ENCODE data around the gene PPM1H.
"Not testable (repeated sequence)": the region's sequence is repeated elsewhere in the genome, so short reads cannot be mapped to it uniquely, and the experiment has no call there.

The PPM1H gene

GRCh38 chr12:62934799-62935674 lies at the start of gene PPM1H:
TSS of gene PPM1H (minus strand) at chr12:62935150. CDS start at chr12:62934736, 414 bp downstream.
- peak in 53 of 56 donors; percentile 35 to 84 (median 67) for DNase-seq

GRCh38 chr12:62983594-62983993 lies 48.6 kb upstream of the PPM1H start:
- DNase-seq, result peak in 7 of 56 donors; percentile 0 to 22 (median 3)

GRCh38 chr12:62978768-62979167 lies 43.8 kb upstream of the PPM1H start:
- DNase-seq, result no peak

- no peak for DNase-seq
Observed at GRCh38 chr12:62977883-62978282, 42.9 kb upstream of the PPM1H start.

DNA sequence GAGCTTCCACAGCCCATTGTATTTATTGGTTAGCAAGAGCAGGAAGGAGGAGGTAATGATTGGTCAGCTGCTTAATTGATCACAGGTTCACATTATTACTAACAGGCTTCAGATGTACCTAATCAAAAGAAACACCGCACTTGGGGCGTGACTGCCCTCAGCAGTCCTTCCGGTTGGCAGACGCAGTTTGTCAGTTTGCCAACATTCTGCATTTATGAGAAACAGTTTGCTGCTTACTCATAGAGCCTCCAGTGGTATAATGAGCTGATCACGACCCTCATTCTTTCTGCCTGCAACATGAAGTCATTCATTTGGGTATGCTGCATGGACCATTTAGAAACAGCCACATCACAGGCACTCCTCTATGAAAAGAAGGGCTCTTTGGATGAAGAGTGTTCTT lies 42.5 kb upstream of the PPM1H start:
- no peak for DNase-seq

DNA sequence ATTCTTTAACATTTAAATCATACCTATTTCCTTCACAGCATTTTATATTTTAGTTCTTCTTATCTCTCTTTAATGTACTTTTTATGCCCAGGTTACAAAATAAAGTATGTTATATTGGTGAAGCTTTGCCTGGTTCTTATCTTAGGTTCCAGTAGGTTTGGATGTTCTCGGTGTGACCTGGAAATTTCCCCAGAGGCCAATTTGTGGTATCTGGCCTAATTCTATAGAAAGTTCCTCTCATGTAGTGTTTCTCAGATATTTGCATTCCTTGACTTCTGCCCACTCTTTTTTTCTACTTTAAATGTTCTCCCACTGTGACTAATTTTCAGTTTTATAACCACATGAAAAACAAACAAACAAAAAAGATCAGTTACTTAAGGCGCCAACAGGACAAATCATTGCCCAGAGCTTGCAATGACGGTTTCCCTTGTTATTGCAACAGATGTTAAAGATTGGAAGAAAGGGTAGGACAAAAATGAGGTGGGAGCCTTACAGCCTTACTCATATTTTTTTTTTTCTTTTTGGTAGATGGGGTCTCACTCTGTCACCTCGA lies 41.2 kb upstream of the PPM1H start:
- no peak for DNase-seq

DNA sequence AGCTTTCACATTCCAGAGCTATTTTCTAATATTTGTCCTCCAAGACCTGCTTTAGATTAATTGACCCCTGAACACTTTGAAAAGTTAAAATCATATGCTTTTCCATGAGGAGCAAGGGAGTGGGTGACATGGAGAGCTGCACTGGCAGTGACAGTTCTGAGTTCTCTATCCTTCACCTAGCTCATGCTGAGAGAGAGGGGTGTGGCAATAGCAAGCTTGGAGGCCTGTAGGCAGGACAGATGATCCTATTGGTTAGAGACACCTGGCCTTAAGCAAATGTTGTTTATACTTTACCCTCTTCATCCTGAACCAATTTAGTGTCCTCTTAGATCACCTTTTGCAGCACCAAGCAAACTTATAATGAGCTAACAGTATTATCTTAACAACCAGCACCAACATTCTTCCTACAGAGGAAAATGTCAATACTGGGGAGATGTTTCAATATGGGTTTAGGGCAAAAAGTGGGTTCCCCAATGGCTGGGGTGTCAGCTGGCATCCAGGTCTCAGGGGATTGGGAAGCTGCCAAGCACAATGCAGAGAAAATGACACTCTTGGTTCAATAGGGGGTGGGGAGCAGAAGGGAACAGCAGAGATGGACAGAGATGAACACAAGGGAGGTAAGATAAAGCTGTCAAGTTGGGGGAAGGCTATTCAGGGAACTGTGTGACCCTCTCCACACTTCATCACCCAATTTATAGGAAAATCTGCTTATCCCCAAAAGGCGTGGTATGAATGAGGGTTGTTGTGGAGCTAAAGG lies 37.0 kb upstream of the PPM1H start:
- DNase-seq, result no peak

- DNase-seq, result no peak
Observed at GRCh38 chr12:62969695-62970094, 34.7 kb upstream of the PPM1H start.

GRCh38 chr12:62967701-62968100 lies 32.8 kb upstream of the PPM1H start:
- no peak for DNase-seq

GRCh38 chr12:62966990-62967506 lies 32.1 kb upstream of the PPM1H start:
- DNase-seq, result no peak

- DNase-seq, result not testable (repeated sequence)
Observed at GRCh38 chr12:62966446-62966989, 31.6 kb upstream of the PPM1H start.

DNA sequence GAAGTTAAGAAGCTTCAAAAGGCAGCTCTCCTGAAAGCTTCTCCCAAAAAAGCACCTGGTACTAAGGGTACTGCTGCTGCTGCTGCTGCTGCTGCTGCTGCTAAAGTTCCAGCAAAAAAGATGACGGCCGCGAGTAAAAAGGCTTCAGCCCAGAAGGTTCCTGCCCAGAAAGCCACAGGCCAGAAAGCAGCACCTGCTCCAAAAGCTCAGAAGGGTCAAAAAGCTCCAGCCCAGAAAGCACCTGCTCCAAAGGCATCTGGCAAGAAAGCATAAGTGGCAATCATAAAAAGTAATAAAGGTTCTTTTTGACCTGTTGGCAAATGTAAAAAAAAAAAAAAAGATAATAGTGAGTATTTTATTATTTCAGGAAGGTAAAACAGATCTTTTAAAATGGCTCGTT lies 30.8 kb upstream of the PPM1H start:
- DNase-seq, result not testable (repeated sequence)

DNA sequence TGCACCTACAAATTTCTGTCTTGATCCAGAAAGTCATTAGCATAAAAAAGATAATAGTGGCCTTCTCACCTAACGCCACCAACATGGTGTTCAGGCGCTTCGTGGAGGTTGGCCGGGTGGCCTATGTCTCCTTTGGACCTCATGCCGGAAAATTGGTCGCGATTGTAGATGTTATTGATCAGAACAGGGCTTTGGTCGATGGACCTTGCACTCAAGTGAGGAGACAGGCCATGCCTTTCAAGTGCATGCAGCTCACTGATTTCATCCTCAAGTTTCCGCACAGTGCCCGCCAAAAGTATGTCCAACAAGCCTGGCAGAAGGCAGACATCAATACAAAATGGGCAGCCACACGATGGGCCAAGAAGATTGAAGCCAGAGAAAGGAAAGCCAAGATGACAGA lies 30.3 kb upstream of the PPM1H start:
- DNase-seq, result not testable (repeated sequence)

DNA sequence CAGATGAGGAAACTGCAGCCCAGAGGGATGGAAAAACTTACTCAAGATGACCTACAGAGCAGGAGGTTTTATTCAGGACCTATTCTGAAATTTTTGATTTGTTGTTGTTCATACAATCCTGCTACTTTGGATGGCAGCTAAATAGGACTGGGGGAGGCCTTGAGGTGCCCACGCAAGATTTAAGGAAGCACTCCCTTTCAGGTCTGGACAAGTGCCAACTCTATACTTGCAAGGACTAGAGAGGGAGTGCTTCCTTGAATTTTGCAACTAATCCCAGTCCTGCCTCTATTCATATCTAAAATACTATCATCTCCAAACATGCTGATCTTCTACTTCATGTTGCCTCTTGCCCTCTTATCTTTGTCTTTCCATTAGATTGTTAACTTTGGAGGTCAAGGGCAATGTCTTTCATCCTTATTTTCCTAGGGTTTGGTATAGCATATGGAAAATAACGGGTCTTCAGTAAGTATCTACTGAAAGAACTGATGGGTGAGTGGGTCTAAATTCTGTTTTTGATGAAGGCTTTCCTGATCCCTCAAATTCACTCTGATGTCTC lies 28.6 kb upstream of the PPM1H start:
- no peak for DNase-seq

DNA sequence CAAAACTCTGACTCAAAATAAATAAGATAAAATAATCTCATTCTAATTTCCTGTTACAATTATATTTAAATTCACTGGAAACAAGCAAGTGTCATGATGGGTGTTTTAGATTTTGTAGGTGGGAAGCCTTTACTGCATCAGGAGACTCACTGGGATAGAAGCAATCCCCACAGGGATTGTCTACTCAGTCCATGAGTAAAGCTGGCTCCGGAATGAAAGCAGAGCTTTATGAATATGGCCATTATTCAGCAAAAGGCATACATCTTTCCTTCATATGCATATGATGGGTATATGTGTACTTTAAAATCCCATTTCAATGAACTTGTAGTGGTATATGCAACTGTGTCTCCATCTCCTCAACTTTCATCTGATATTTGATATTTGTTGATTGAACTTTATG lies 25.4 kb upstream of the PPM1H start:
- DNase-seq, result no peak

GRCh38 chr12:62959745-62960144 lies 24.8 kb upstream of the PPM1H start:
- DNase-seq, result no peak

DNA sequence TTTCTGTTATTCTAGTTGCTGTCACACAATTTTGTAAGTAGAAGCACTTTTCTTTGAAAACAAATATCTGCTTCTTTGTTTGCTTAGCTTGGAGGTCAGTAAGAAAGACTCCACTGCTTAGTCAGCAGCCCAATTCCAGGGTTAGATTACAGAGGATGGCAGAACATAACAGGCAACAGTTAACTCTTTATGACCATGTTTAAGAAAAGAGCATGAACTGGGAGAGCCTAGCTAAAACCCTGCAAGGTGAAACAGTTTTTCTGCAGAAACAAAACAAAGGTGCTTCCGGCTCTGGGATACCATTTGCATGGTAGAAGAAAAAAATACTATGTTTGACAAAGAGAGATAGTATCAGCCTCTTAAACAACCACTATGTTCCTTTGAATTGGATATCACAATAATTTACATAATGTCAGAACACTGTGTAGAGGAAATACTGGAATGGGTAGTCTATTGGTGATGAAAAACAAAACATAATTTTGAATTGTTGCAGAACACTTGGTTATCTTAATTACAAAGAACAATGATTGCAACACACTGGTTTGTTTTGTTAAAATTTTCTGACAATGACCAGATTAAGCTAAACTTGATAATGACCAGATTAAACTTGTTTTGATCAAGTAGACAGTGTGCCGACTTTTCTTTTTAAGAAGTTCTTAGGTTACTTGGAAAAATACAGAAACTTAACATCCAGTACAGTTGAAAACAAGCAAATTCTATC lies 22.4 kb upstream of the PPM1H start:
- no peak for DNase-seq

GRCh38 chr12:62955678-62956077 lies 20.7 kb upstream of the PPM1H start:
- DNase-seq, result no peak

DNA sequence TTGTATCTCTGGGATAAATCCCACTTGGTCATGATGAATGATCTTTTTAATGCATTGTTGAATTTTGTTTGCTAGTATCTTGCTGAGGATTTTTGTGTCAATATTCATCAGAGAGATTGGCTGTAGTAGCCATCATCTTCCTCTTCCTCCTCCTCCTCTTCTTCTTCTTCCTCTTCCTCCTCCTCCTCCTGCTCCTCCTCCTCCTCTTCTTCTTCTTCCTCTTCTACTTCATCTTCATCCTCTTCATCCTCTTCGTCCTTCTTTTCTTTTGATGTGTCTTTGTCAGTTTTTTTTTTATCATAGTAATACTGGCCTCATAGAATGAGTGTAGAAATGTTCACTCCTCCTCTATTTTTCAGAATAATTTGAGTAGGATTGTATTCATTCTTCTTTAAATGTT lies 15.4 kb upstream of the PPM1H start:
- no peak for DNase-seq

- DNase-seq, result no peak
Observed at GRCh38 chr12:62948123-62948522, 13.2 kb upstream of the PPM1H start.

GRCh38 chr12:62947364-62947763 lies 12.4 kb upstream of the PPM1H start:
- DNase-seq, result no peak
